Stimulated activated CD4-positive, alpha-beta T cell treated with anti-CD3 and anti-CD28 coated beads, Interleukin-12 subunit alpha, Interleukin-12 subunit beta, amount 100 ng/mL, for 48 hours (primary cell): ENCODE results near the gene SLC25A11.
"Not testable (repeated sequence)": the region's sequence is repeated elsewhere in the genome, so short reads cannot be mapped to it uniquely, and the experiment has no call there.

Source experiments
- DNase-seq, 3 donors: peaks; one replicate each; pipeline ENCODE4 v3.0.0-alpha.2; 2020; ENCODE audit warnings: low read depth in 2 of 3, low spot score in 1 of 3

The SLC25A11 gene

DNA sequence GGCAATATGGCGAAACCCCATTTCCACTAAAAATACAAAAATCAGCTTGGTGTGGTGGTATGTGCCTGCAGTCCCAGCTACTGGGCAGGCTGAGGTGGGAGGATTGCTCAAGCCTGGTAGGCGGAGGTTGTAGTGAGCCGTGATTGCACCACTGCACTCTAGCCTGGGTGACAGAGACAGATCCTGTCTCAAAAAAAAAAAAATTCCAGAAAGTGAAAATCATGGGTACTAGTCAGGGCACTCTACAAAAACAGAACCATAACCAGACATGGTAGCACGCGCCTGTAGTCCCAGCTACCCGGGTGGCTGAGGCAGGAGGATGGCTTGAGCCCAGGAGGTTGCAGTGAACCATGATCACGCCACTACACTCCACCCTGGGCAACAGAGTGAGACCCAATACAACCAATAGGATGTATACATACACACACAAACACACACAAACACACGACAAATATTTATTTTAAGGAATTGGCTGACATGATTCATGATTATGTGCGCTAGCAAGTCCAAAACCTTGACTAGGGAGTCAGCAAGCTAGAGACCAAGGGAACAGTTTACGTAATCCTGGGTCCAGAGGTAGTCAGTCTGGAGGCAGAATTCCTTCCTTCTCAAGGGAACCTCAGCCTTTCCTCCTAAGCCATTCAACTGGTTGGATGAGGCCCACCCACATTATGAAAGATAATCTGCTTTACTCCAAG lies 19.3 kb downstream of the SLC25A11 start:
- no peak for DNase-seq

- DNase-seq: no peak
Measured at GRCh38 chr17:4919511-4920047, 20.3 kb downstream of the SLC25A11 start.

DNA sequence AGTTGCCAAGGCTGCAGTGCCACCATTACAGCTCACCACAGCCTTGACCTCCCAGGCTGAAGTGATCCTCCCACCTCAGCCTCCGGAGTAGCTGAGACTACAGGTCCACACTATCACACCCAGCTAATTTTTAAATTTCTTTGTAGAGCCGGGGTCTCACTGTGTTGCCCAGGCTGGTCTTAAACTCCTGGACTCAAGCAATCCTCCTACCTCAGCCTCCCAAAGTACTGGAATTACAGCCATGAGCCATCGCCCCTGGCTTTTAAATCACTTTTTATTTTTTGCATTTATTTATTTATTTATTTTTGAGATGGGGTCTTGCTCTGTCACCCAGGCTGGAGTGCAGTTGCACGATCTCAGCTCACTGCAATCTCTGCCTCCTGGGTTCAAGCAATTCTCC lies 25.3 kb downstream of the SLC25A11 start:
- DNase-seq: not testable (repeated sequence)

DNA sequence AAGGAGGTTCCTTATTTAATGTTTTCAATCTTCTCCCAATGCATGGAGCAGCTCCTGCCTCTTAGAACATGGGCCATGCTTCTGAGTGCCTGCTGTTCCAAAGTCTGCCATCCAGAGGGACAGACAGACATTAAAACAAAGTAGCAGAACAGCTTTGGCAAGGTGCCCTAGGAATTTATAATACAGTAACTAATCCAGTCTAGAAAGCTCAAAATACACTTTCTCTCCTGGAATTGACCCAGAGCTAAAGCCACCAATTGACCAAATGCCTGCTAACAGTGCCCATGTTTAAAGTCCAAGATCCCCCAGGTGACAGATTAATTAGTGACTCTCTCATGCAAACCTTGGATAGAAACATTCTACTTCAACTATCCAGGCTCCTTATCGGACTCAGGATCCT lies 25.9 kb downstream of the SLC25A11 start:
- DNase-seq: no peak

DNA sequence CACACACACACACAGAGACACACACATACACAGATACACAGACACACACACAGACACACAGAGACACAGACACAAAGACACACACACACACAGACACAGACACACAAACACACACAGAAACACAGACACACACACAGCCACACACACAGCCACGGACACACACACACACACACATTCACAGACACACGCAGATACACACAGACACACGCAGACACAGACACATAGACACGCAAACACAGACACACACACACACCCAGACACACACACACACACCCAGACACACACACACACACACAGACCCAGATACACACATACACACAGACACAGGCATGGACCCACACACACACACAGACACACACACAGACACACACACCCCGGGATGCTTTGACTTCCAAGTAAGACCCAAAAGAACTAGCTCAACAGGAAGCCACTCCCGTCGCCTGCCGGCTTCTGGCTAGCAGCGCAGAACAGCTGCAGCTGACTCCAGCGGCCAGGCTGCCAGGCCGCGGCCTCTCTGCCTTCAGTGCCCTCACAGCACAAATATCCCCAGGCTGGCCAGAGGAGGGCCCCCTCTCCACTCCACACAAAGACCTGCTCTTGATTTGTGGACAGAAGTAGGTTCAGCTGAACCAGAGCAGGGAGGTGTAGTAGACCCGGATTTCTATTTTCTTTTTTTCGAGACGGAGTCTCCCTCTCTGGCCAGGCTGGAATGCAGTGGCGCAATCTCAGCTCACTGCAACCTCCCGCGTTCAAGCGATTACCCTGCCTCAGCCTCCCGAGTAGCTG lies 30.9 kb downstream of the SLC25A11 start:
- peak; percentile 61 to 67 (median 63) for DNase-seq

GRCh38 chr17:4908301-4908700 lies 31.5 kb downstream of the SLC25A11 start:
- no peak for DNase-seq

DNA sequence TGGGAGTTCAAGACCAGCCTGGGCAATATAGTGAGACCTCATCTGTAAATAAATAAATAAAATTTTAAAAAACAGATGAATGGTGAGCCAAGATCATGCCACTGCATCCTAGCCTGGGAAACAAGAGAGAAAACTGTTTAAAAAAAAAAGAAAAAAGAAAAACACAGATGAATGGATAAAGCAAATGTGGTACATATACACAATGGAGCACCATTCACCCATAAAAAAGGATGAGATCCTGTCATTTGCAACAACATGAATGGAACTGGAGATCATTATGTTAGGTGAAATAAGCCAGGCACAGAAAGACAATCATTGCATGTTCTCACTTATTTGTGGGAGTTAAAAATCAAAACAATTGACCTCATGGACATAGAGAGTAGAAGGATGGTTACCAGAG lies 33.2 kb downstream of the SLC25A11 start:
- DNase-seq: not testable (repeated sequence)

DNA sequence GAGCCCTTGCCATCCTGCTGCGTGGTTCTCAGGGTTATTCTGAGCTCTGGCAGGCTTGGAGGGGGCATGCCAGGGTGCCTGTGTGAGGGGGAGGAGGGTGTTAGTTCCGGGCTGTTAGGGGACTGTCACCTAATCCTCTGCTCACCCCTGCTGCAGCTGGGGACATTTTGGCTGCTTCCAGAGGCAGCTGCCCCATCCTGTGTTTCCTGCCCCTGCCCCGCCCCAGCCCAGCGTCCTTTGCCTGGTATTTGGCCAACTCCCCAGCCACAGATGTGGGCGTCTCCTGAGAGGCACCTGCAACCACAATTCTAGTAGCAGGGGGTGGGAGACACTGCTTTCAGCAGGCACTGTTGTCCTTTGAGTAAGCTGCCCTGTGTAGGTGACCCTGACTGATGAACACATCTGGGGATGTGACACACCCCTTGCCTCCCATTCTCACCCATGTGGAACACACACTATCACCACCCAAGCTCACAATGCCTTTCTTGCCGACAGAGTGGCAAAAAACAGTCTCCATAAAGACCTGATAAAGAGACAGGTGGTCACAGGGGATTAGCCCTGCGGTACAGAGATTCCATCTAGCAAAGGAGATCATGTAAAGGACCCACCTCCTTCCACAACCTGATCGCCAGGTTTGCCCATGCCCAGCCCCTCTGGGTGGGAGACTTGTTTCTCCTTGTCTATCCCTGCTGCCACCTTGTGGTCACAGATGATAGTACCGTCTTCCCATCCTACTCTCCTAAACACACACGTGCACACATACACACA lies 36.6 kb downstream of the SLC25A11 start, which contains the start of gene CHRNE:
Gene CHRNE, minus strand, starts transcription at position 48 of the 768 bp plus-strand sequence. Its CDS starts 35 bp downstream, at position 13.
- DNase-seq: peak; percentile 62 to 83 (median 70)

DNA sequence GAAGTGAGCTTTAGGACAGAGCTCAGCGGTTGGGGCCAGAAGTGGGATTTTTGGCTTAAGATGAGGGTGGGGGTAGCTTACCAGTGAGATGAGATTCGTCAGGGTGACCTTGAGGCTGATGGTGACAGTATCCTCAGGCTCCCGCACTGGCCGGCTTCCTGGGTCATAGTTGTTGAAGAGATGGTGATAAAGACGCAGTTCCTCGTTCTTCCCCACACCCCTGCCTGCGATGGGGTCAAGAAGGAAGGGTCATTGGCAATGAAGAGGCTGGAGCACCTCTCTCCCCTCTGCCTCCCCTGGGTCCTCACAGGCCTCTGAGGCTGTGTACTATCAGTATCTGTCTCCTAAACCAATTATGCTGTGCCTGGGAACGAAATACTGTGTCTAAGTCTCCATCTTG lies 37.3 kb downstream of the SLC25A11 start:
- no peak for DNase-seq

GRCh38 chr17:4901648-4902344 lies 38.0 kb downstream of the SLC25A11 start:
- DNase-seq: no peak

- no peak for DNase-seq
Measured at GRCh38 chr17:4901108-4901647, 38.7 kb downstream of the SLC25A11 start.

DNA sequence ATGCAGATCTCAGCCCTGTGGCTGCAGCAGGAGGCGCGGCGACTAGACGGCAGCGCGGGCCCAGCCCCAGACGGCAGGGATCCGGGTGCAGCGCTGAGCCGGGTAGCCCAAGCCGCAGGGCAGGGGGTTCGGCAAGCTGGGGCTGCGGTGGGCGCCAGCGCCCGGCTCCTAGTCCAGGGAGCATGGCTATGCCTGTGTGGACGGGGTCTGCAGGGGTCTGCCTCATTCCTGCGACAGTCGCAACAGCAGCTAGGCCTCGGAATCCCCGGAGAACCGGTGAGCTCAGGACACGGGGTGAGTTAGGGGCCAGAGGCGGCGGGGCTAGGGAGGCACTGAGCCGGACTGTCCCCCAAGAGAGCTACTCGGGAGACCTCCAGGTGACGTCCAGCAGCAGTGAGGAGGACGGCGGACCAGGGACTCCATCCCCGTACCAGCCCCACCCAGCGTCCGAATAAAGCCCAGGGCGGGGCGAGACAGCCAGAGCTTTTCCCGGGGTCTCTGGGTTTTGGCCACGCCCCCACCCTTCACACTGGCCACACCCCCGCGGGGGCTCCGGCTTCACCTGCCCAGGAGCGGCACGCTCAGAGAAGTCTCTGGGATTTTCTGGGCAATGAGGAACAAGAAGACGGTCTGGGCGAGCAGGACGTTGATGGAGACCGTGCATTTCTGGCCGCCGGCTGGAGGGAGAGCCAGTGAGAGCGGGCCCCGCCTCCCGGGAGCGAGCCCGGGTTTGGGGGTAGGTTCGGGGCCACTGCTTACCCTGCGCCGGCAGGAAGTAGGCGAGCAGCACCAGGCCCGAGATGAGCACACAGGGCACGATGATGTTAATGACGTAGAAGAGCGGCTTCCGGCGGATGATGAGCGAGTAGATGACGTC lies 39.4 kb downstream of the SLC25A11 start:
- peak in 1 of 3 donors; percentile 23 for DNase-seq

GRCh38 chr17:4899341-4900230 lies 40.3 kb downstream of the SLC25A11 start, which contains the start of gene C17orf107:
C17orf107 (plus strand) TSS chr17:4899536; CDS start chr17:4899763, 227 bp downstream.
- peak; percentile 89 to 96 (median 91) for DNase-seq

GRCh38 chr17:4898927-4899326 lies 40.9 kb downstream of the SLC25A11 start:
- no peak for DNase-seq

DNA sequence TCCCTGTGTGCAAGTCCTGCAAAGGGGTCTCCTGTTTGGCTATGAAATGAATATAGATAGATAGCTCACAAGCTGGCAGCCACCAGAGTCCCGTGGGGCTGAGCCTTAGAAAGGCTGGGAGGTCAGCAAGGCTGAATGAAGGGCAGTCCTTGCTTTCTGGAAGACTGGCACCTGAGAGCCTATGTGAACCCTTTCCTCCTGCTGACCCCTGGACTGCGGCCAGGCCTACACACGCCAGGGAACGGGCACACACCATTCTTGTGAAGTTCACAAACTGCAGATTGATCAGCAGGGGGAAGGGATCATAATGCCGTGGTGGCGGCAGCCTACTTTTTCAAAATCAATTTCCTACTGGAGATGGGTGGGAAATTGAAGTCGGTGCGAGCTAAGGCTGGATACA lies 41.5 kb downstream of the SLC25A11 start:
- no peak for DNase-seq

DNA sequence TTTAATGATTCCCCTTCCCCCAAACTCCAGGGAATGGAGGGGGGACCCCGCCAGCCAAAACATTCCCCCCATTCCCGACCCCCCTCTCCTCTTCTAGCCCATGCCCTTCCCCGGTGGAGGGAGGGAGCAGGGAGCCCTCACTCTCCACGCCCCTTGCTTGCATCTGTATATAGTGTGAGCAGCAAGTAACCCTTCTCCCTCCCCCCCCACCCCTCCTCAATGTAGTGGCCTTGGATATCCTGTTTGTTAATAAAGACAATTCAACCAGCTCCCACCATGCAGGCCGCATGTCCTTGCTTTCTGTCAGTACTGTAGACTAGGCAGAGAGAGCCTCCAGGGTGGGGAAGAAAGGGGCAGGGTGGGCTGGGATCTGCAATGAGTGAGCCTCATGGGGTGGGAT lies 42.1 kb downstream of the SLC25A11 start:
- DNase-seq: no peak

- DNase-seq: no peak
Measured at GRCh38 chr17:4897198-4897687, 42.6 kb downstream of the SLC25A11 start.
